HFFc6 (cell line): ENCODE measurements around the gene PADI2. TPM values are rescaled to one million over a fixed set of nuclear protein-coding genes. Genes with fewer than 3 reads are reported as not detected.

Source experiments
- DNase-seq: peaks from one replicate; pipeline ENCODE4 v3.0.0-alpha.2; 2018
- H3K27ac Mint-ChIP-seq: 2 replicates; pipeline ENCODE4 v1.8.0; 2020; ENCODE audit warnings: mild to moderate bottlenecking, mixed read lengths
- H3K27me3 Mint-ChIP-seq: 2 replicates; pipeline ENCODE4 v1.8.0; 2021; ENCODE audit warnings: mild to moderate bottlenecking, moderate library complexity, mixed read lengths; ENCODE audit not compliant: insufficient read depth
- H3K36me3 Mint-ChIP-seq: 2 replicates; pipeline ENCODE4 v1.8.0; 2021; ENCODE audit warnings: low read depth, mixed read lengths
- H3K4me1 Mint-ChIP-seq: 2 replicates; pipeline ENCODE4 v1.8.0; 2020; ENCODE audit warnings: low read depth, mixed read lengths
- H3K4me3 Mint-ChIP-seq: 2 replicates; pipeline ENCODE4 v1.8.0; 2020; ENCODE audit warnings: mild to moderate bottlenecking, moderate library complexity, mixed read lengths
- H3K9me3 Mint-ChIP-seq: 2 replicates; pipeline ENCODE4 v1.8.0; 2020; ENCODE audit warnings: mild to moderate bottlenecking, mixed read lengths
- CTCF ChIP-seq: fragments of 200-600 bp; sonication (generic); IDR thresholded peaks from 2 replicates; pipeline ENCODE4 v1.5.0; 2021; ENCODE audit warnings: antibody characterized with exemption, mild to moderate bottlenecking
- total RNA-seq, 6 experiments: library from RNA; stranded (reverse); fragmentation: NEBNext Ultra II Directional; extraction: Animal tissue kit (Norgen Biotek cat#: 25700); gene quantifications; 2 replicates in 1 of 6; 3 replicates in 5 of 6; pipeline ENCODE4 v1.2.3, GENCODE V29; 2021

The PADI2 gene
- total RNA-seq, 6 experiments from 2014 or later, result 0.05 to 0.33 (median 0.13) TPM; not detected in 2

- H3K4me3 Mint-ChIP-seq, result no peak overlapping the region
- H3K27ac Mint-ChIP-seq, result no peak overlapping the region
- H3K36me3 Mint-ChIP-seq, result no peaks in the 10 kb centered on the region
- no peak for TF ChIP-seq CTCF
- peaks cover 20% of the 10 kb centered on the region for H3K27me3 Mint-ChIP-seq
- peaks cover 28% of the 10 kb centered on the region for H3K4me1 Mint-ChIP-seq
- no peaks in the 10 kb centered on the region for H3K9me3 Mint-ChIP-seq
- no peak for DNase-seq
Measured at GRCh38 chr1:17121881-17122280, 2.6 kb upstream of the PADI2 start.

- 0 out of 2 replicates have a peak, but pooled peaks have one; percentile 4 for TF ChIP-seq CTCF
- H3K36me3 Mint-ChIP-seq, result no peaks in the 10 kb centered on the region
- peaks cover 25% of the 10 kb centered on the region for H3K4me1 Mint-ChIP-seq
- no peak overlapping the region for H3K27ac Mint-ChIP-seq
- DNase-seq, result no peak
- no peaks in the 10 kb centered on the region for H3K9me3 Mint-ChIP-seq
- H3K27me3 Mint-ChIP-seq, result peaks cover 27% of the 10 kb centered on the region
- no peak overlapping the region for H3K4me3 Mint-ChIP-seq
Measured at GRCh38 chr1:17120962-17121837, 1.9 kb upstream of the PADI2 start.

DNA sequence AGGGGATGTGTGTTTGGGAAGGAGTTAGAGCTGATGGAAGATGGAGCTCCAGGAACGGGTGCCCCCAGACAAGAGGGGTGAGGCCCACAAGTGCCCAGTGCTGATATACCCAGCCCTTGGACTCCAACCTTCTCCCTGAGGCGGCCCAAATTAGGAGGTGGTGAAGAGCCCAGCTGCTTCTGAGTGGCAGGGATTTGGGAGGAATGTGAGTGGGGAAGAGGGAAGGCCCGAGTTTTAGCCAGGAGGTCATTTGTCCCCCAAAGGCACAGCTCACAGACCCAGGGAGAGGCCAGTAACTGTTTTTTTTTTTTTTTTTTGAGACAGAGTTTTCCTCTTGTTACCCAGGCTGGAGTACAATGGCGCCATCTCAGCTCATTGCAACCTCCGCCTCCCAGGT lies 1.2 kb upstream of the PADI2 start:
- Mint-ChIP-seq H3K36me3 (no peaks in the 10 kb centered on the region), H3K4me3 (no peak overlapping the region), H3K4me1 (peaks cover 18% of the 10 kb centered on the region), H3K27me3 (peaks cover 32% of the 10 kb centered on the region), H3K9me3 (no peaks in the 10 kb centered on the region), H3K27ac (no peak overlapping the region)
- no peak for TF ChIP-seq CTCF
- DNase-seq, result no peak

GRCh38 chr1:17119773-17120480 lies 676 bp upstream of the PADI2 start:
- no peak for DNase-seq
- peaks cover 17% of the 10 kb centered on the region for H3K4me1 Mint-ChIP-seq
- H3K36me3 Mint-ChIP-seq, result no peaks in the 10 kb centered on the region
- TF ChIP-seq CTCF, result no peak
- no peak overlapping the region for H3K27ac Mint-ChIP-seq
- peaks cover 37% of the 10 kb centered on the region for H3K27me3 Mint-ChIP-seq
- no peaks in the 10 kb centered on the region for H3K9me3 Mint-ChIP-seq
- H3K4me3 Mint-ChIP-seq, result peak overlapping the region; percentile 36; the same call in 1 of the 2 replicates

DNA sequence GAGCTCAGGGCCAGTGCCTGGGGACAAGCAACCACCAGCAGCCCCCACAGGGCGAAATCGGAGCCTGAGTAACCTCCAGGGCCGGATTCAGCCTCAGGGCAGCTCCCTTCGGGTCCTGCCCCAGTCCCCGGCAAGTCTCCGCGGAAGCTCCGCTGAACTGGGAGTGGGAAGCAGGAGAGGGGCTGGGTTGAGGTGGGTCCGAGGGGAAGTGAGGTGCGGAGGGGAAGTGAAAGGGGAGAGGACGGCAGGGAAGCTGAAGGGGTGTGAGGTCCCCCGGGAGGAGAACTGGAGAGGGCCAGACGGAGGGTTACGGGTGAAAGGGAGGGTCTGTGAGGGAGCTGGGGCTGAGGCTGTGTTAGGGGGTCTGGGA lies 560 bp downstream of the PADI2 start:
- no peaks in the 10 kb centered on the region for H3K9me3 Mint-ChIP-seq
- H3K27ac Mint-ChIP-seq, result no peak overlapping the region
- H3K4me3 Mint-ChIP-seq, result peak overlapping the region; percentile 26
- peaks cover 44% of the 10 kb centered on the region for H3K27me3 Mint-ChIP-seq
- no peak for TF ChIP-seq CTCF
- DNase-seq, result no peak
- no peaks in the 10 kb centered on the region for H3K36me3 Mint-ChIP-seq
- H3K4me1 Mint-ChIP-seq, result peaks cover 17% of the 10 kb centered on the region
